A549 (cell line): ENCODE data around the gene LY6G5B. TPM values are rescaled to one million over a fixed set of nuclear protein-coding genes. Genes with fewer than 3 reads are reported as not detected.

ENCODE experiments used
- ATAC-seq, 2 experiments: fragments of 200-7000 bp in 1 of 2; fragments of >200 bp in 1 of 2; cut with Nextera tagmentation in 1 of 2; cut with Tn5 transposase in 1 of 2; 3 replicates each; pipeline versions ENCODE4 v1.8.0 to v1.9.1; 2018 to 2020; ENCODE audit warnings: mild to moderate bottlenecking in 1 of 2, moderate library complexity in 1 of 2
- CTCF ChIA-PET: fragments of 300-600 bp; sonication (Branson Sonifier 250); formaldehyde crosslinking; extraction: SDS; loops from one replicate; lab custom pipeline; 2021; ENCODE audit warnings: antibody characterized with exemption, inconsistent platforms; lab: Yijun Ruan, JAX
- POLR2A ChIA-PET: fragments of 350-600 bp; formaldehyde crosslinking; extraction: SDS; loops from one replicate; lab custom pipeline; 2021; ENCODE audit warnings: antibody characterized with exemption, inconsistent platforms; lab: Yijun Ruan, JAX
- DNase-seq, 2 experiments: peaks; one replicate each; pipeline versions ENCODE4 v3.0.0 to v3.0.0-alpha.2; 2011 to 2016; ENCODE audit warnings: low read depth in 1 of 2, low spot score in 1 of 2
- FAIRE-seq: peaks from 2 replicates; lab custom pipeline; 2011; peaks lifted over from hg19 to GRCh38; lab: Jason Lieb, UNC
- H3K27ac ChIP-seq, 2 experiments: fragments of >200 bp; sonication (Bioruptor Twin); formaldehyde crosslinking; 3 replicates each; pipeline ENCODE4 v1.5.1; 2016 to 2017
- H3K4me1 ChIP-seq: fragments of >200 bp; sonication (Bioruptor Twin); formaldehyde crosslinking; 3 replicates; pipeline ENCODE4 v1.6.1; 2016
- H3K4me2 ChIP-seq: fragments of >200 bp; sonication (Bioruptor Twin); formaldehyde crosslinking; 3 replicates; pipeline ENCODE4 v1.6.1; 2016
- H3K4me3 ChIP-seq: fragments of >200 bp; sonication (Bioruptor Twin); formaldehyde crosslinking; 3 replicates; pipeline ENCODE4 v1.5.1; 2016
- H3K9me3 ChIP-seq: fragments of >200 bp; sonication (Bioruptor Twin); formaldehyde crosslinking; 3 replicates; pipeline ENCODE4 v1.6.1; 2016
- CBX2 ChIP-seq: fragments of 200-600 bp; sonication (generic); IDR thresholded peaks from 2 replicates; pipeline ENCODE4 v1.6.1; 2016; ENCODE audit warnings: low read depth, mild to moderate bottlenecking, borderline replicate concordance
- CHD4 ChIP-seq: fragments of 200-600 bp; sonication (generic); IDR thresholded peaks from 2 replicates; pipeline ENCODE4 v1.6.1; 2016; ENCODE audit warnings: antibody characterized with exemption, mild to moderate bottlenecking, borderline replicate concordance
- E2F6 ChIP-seq: IDR thresholded peaks from 2 replicates; pipeline ENCODE4 v1.6.1; 2012; ENCODE audit warnings: low read depth, borderline replicate concordance
- FOSB ChIP-seq: fragments of 250-450 bp; sonication (Bioruptor Pico); IDR thresholded peaks from 2 replicates; pipeline ENCODE4 v1.5.0; 2020; ENCODE audit warnings: mild to moderate bottlenecking, moderate library complexity
- FOSL2 ChIP-seq, 2 experiments: fragments of 450-650 bp in 1 of 2; fragments of >200 bp in 1 of 2; sonication (Bioruptor Twin) in 1 of 2; formaldehyde crosslinking; IDR thresholded peaks; 2 replicates each; pipeline versions ENCODE4 v1.5.0 to v1.6.1; 2016 to 2020; ENCODE audit warnings: mild to moderate bottlenecking in 1 of 2, moderate library complexity in 1 of 2
- GATA3 ChIP-seq: IDR thresholded peaks from 2 replicates; pipeline ENCODE4 v1.6.1; 2012; ENCODE audit warnings: borderline replicate concordance
- HES2 ChIP-seq: fragments of >200 bp; sonication (Bioruptor Twin); formaldehyde crosslinking; IDR thresholded peaks from 2 replicates; pipeline ENCODE4 v1.6.1; 2016
- KDM1A ChIP-seq: fragments of 200-600 bp; sonication (generic); IDR thresholded peaks from 2 replicates; pipeline ENCODE4 v1.6.1; 2016; ENCODE audit warnings: low read depth, mild to moderate bottlenecking
- KDM5A ChIP-seq: fragments of 200-600 bp; sonication (generic); IDR thresholded peaks from 2 replicates; pipeline ENCODE4 v1.6.1; 2016; ENCODE audit warnings: antibody characterized with exemption, mild to moderate bottlenecking
- MAZ ChIP-seq: fragments of 150-350 bp; IDR thresholded peaks from 2 replicates; pipeline ENCODE4 v1.6.1; 2014; ENCODE audit warnings: antibody characterized with exemption, low read depth, low read length, borderline replicate concordance
- PHF8 ChIP-seq: fragments of 200-600 bp; sonication (generic); IDR thresholded peaks from 2 replicates; pipeline ENCODE4 v1.6.1; 2016; ENCODE audit warnings: low read depth, mild to moderate bottlenecking, antibody characterized with exemption, moderate library complexity, borderline replicate concordance
- POLR2A ChIP-seq: IDR thresholded peaks from 2 replicates; pipeline ENCODE4 v1.6.1; 2012; ENCODE audit warnings: mild to moderate bottlenecking, low read length
- POLR2AphosphoS2 ChIP-seq: conservative IDR thresholded peaks from 2 replicates; pipeline ENCODE4 v1.6.1; 2012; ENCODE audit warnings: low read length, improper control_type of control experiment, inconsistent platforms
- RAD21 ChIP-seq, 2 experiments: fragments of >200 bp in 1 of 2; sonication (Bioruptor Twin) in 1 of 2; formaldehyde crosslinking in 1 of 2; IDR thresholded peaks in 1 of 2; conservative IDR thresholded peaks in 1 of 2; 2 replicates in 1 of 2; 3 replicates in 1 of 2; pipeline ENCODE4 v1.6.1; 2012 to 2018; ENCODE audit warnings: inconsistent platforms in 1 of 2
- RARB ChIP-seq: fragments of 250-450 bp; sonication (Bioruptor Pico); IDR thresholded peaks from 2 replicates; pipeline ENCODE4 v1.8.0; 2021; ENCODE audit warnings: mild to moderate bottlenecking, moderate library complexity
- RNF2 ChIP-seq: fragments of 200-600 bp; sonication (generic); IDR thresholded peaks from 2 replicates; pipeline ENCODE4 v1.6.1; 2016; ENCODE audit warnings: low read depth, mild to moderate bottlenecking, antibody characterized with exemption, moderate library complexity, borderline replicate concordance
- SREBF2 ChIP-seq: fragments of 450-650 bp; IDR thresholded peaks from 2 replicates; pipeline ENCODE4 v1.6.1; 2014; ENCODE audit warnings: mild to moderate bottlenecking, moderate library complexity
- TP53 ChIP-seq: fragments of 250-450 bp; sonication (Bioruptor Pico); IDR thresholded peaks from 2 replicates; pipeline ENCODE4 v1.5.0; 2021; ENCODE audit warnings: mild to moderate bottlenecking, moderate library complexity
- ZFP36 ChIP-seq: fragments of 450-650 bp; IDR thresholded peaks from 2 replicates; pipeline ENCODE4 v1.6.1; 2014; ENCODE audit warnings: borderline replicate concordance; ENCODE audit not compliant: partially characterized antibody
- ZSCAN20 ChIP-seq: fragments of 250-450 bp; sonication (Bioruptor Pico); IDR thresholded peaks from 2 replicates; pipeline ENCODE4 v1.8.0; 2022; ENCODE audit warnings: mild to moderate bottlenecking, moderate library complexity
- WGBS: methylation state at CpG from one replicate; pipeline ENCODE4 v1.1.6; 2017; ENCODE audit errors: missing lambda C conversion rate; 5-methylcytosine and 5-hydroxymethylcytosine counted together
- polyA plus RNA-seq, 4 experiments: library from polyadenylated mRNA; depleted of rRNA in 3 of 4; stranded (reverse); fragments of >200 nt; fragmentation: RNase III in 1 of 4; extraction: RNeasy Plus Mini Kit Qiagen cat#74134 plus additional on column Dnase treatment in 1 of 4; gene quantifications; 2 replicates in 3 of 4; 3 replicates in 1 of 4; pipeline ENCODE4 v1.2.3, GENCODE V29; 2011 to 2017
- TF ChIP-seq, protein P1 (sequence below): fragments of 250-450 bp; sonication (Bioruptor Pico); IDR thresholded peaks from 2 replicates; pipeline ENCODE4 v1.5.0; 2020; ENCODE audit warnings: low read depth, mild to moderate bottlenecking, moderate library complexity

Gene LY6G5B
- polyA plus RNA-seq, 2 of the 4 experiments (the other 2 are of a cell fraction): 5.9 to 9.9 TPM

- Histone ChIP-seq H3K27ac (no peak overlapping the region), H3K9me3 (no peaks in the 10 kb centered on the region), H3K4me1 (peaks cover 36% of the 10 kb centered on the region), H3K4me2 (no peak overlapping the region), H3K4me3 (no peak overlapping the region)
- WGBS: 80% methylated on average over 9 of the region's 12 CpGs
- FAIRE-seq (no peak), ATAC-seq (no peak), DNase-seq (no peak)
- ChIA-PET CTCF (interaction anchor here (0.6 to 1.9 kb wide), 4 partner anchors 9 to 117 kb away, joined by 3 to 12 read pairs (median 4); partner anchors contain the start of gene BAG6), POLR2A (interaction anchor here (0.9 kb wide), 1 partner anchor 10 kb away, joined by 3 read pairs; the partner anchor contains the start of gene BAG6)
- TF ChIP-seq FOSB (no peak), CBX2 (no peak), TP53 (no peak), E2F6 (no peak), RAD21 (conservative IDR thresholded peaks at IDR 0.05 in 1 of 2, IDR thresholded peaks at IDR 0.05 in 1 of 2) (no peak), RARB (CRISPR knock-in tag) (no peak), MAZ (no peak), GATA3 (no peak), KDM1A (no peak), HES2 (no peak), POLR2A (no peak), POLR2AphosphoS2 (no peak), KDM5A (no peak)
- TF ChIP-seq, protein P1, sequence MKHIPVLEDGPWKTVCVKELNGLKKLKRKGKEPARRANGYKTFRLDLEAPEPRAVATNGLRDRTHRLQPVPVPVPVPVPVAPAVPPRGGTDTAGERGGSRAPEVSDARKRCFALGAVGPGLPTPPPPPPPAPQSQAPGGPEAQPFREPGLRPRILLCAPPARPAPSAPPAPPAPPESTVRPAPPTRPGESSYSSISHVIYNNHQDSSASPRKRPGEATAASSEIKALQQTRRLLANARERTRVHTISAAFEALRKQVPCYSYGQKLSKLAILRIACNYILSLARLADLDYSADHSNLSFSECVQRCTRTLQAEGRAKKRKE (CRISPR knock-in tag): no peak
These were observed 7.6 kb upstream of the LY6G5B start for GRCh38 chr6:31662124-31662723.

DNA sequence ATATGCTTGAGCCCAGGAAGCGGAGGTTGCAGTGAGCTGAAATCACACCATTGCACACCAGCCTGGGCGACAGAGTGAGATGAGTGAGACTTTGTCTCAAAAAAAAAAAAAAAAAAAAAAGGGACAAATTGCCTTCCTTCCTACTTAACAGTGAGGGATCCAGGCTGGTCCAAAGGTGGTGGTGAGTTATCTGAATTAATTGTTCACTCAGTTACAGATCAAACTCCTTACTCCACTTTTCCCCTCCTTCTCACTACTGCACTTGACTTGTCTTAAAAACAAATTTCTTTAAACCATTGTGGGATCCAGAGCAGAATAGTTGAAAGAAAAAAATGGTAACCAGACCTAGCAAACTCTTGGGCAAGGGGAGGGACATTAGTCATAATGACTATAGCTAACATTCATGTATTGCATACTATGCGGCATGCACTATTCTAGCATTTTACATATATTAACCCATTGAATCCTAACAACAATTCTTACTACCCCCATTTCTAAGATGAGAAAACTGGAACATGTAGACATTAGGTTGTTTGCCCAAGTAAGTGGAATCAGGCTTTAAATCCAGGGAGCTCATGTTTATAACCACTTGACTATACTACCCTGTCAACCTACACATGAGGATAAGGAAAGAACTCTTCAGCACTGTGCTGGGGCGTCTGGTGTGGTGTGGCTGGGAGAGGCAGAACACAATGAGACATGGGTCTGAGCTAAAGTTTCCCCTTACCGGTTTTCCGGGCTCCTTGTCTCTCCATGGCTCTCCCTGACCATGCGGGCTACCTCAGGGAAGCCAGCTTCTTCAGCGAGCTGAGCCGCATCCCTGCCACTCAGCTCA is 6.4 kb upstream of the LY6G5B start:
- no peak for TF ChIP-seq POLR2AphosphoS2
- ChIA-PET CTCF (interaction anchor here (0.5 to 1.9 kb wide), 6 partner anchors 10 to 201 kb away, joined by 3 to 12 read pairs (median 4); partner anchors contain the start of genes BAG6 and LY6G5C), POLR2A (interaction anchor here (0.7 to 2.5 kb wide), 3 partner anchors 11 to 144 kb away, joined by 4 to 14 read pairs (median 5); partner anchors contain the start of gene BAG6)
- Histone ChIP-seq H3K4me3 (no peak overlapping the region), H3K4me1 (peaks cover 38% of the 10 kb centered on the region), H3K4me2 (peak overlapping the region; percentile 94; the same call in 2 of the 3 replicates), H3K9me3 (no peaks in the 10 kb centered on the region), H3K27ac (peak overlapping the region in 1 of 2 experiments; percentile 97; a peak in 2 of 6 replicates)
- FAIRE-seq (no peak), ATAC-seq (no peak), DNase-seq (no peak)
- 90% methylated on average over 4 of the region's 9 CpGs for WGBS

DNA sequence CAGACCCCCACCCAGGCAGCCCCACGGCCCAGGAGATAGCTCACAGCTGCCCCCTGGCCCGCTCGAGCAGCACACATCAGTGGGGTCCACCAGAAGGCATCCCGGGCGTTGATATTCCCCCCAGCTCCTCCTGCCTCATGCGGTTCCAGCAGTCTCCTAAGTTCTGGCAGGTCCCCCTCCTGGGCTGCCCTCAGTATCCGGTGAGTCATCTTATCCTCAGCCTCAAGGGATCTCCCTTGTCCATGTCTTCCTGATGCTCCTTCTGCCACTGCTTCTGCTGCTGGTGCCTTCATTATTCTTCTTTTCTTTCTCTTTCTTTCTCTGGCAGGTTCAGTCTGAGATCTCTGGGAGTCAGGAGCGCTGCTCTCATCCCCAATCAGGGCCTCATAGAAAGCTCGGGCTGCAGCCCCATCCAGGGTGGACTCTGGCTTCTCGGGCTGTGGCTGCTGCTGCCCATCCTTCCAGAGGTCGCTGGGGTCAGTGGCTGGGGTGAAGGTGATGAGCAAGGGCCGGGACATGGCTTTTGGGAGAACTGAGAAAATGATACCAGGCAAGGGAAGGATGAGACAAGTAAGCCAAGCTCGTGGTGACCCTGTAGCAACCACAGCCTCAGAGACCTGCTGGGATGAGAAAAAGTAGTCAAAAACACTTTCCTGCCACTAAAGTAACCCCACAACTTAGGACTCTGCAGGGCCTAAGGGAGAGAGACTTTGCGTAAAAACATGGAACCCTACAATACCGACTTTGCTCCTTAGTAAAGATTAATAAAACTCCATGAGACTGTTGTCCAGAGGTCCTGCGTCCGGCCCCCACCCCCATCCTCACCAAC is 5.6 kb upstream of the LY6G5B start:
- Histone ChIP-seq H3K4me1 (peaks cover 30% of the 10 kb centered on the region), H3K27ac (peak overlapping the region; percentile 90 to 97), H3K4me2 (peak overlapping the region; percentile 94), H3K4me3 (peak overlapping the region; percentile 83), H3K9me3 (no peaks in the 10 kb centered on the region)
- ChIA-PET POLR2A (interaction anchor here (0.6 to 2.5 kb wide), 5 partner anchors 12 to 231 kb away, joined by 4 to 14 read pairs (median 7); partner anchors contain the start of genes BAG6, HSPA1A, HSPA1B and HSPA1L), CTCF (interaction anchor here (0.7 to 1.9 kb wide), 5 partner anchors 11 to 200 kb away, joined by 3 to 12 read pairs (median 4); partner anchors contain the start of genes BAG6 and LY6G5C)
- ATAC-seq: no peak
- WGBS: 46% methylated on average over 11 of the region's 17 CpGs
- TF ChIP-seq FOSL2 (IDR thresholded peaks at IDR 0.05): no peak
- TF ChIP-seq FOSL2 (CRISPR knock-in tag; IDR thresholded peaks at IDR 0.05): peak; percentile 28
- TF ChIP-seq SREBF2: no peak
- no peak for TF ChIP-seq CHD4
- no peak for TF ChIP-seq ZFP36
- TF ChIP-seq ZSCAN20 (CRISPR knock-in tag): no peak
- no peak for TF ChIP-seq RNF2
- 0 out of 2 replicates have a peak, but pooled peaks have one; percentile 3 for TF ChIP-seq PHF8
- DNase-seq: no peak
- FAIRE-seq: no peak
